Stimulated activated naive CD8-positive, alpha-beta T cell treated with anti-CD3 and anti-CD28 coated beads, Interleukin-15, amount 100 ng/mL, for 72 hours (primary cell): ENCODE measurements around the gene DNAH1.
"Not testable (repeated sequence)": the region's sequence is repeated elsewhere in the genome, so short reads cannot be mapped to it uniquely, and the experiment has no call there.

Source experiments
- ATAC-seq: fragments of 150-1000 bp; cut with Tn5 transposase; 2 replicates; pipeline ENCODE4 v1.10.0; 2021; ENCODE audit warnings: mild to moderate bottlenecking, moderate library complexity
- DNase-seq, 2 donors: peaks; one replicate each; pipeline ENCODE4 v3.0.0; 2021 to 2022
- H3K27ac Mint-ChIP-seq, 2 donors: one replicate each; pipeline ENCODE4 v1.8.0; 2022; ENCODE audit warnings: mild to moderate bottlenecking in 2 of 2, mixed read lengths in 2 of 2, moderate library complexity in 2 of 2
- H3K27me3 Mint-ChIP-seq: one replicate; pipeline ENCODE4 v1.8.0; 2022; ENCODE audit warnings: mixed read lengths
- H3K4me1 Mint-ChIP-seq: one replicate; pipeline ENCODE4 v1.8.0; 2022; ENCODE audit warnings: mild to moderate bottlenecking, mixed read lengths
- H3K4me3 Mint-ChIP-seq, 2 donors: one replicate each; pipeline ENCODE4 v1.8.0; 2022; ENCODE audit warnings: mild to moderate bottlenecking in 2 of 2, mixed read lengths in 2 of 2, moderate library complexity in 1 of 2
- H3K9me3 Mint-ChIP-seq, 2 donors: one replicate each; pipeline ENCODE4 v1.8.0; 2022; ENCODE audit warnings: mixed read lengths in 2 of 2

DNAH1 gene

GRCh38 chr3:52315977-52316764, at the start of gene DNAH1:
DNAH1 (plus strand) TSS chr3:52316319; CDS start chr3:52322443, 6,124 bp downstream.
- peak within 1 kb of the TSS; percentile 57 to 75 for H3K4me3 Mint-ChIP-seq
- peak within 1 kb of the TSS; percentile 25 to 44 for H3K27ac Mint-ChIP-seq
- peaks cover 67% of the 10 kb centered on the region for H3K4me1 Mint-ChIP-seq
- H3K27me3 Mint-ChIP-seq, result no peaks in the 10 kb centered on the region
- DNase-seq (no peak), ATAC-seq (no peak)
- H3K9me3 Mint-ChIP-seq, result no peaks in the 10 kb centered on the region

- peak; percentile 71 for ATAC-seq
- peak in 1 of 2 donors; percentile 48 for DNase-seq
Observed at GRCh38 chr3:52268036-52268435, 48.1 kb upstream of the DNAH1 start.

GRCh38 chr3:52269776-52270175, 46.3 kb upstream of the DNAH1 start:
- Mint-ChIP-seq H3K27me3 (no peaks in the 10 kb centered on the region), H3K27ac (peak overlapping the region; percentile 42 to 93), H3K4me3 (peak overlapping the region; percentile 91 to 95), H3K4me1 (peaks cover 93% of the 10 kb centered on the region), H3K9me3 (no peaks in the 10 kb centered on the region)
- ATAC-seq, result no peak
- no peak for DNase-seq

More at GRCh38 chr3:52268036-52268435, 48.1 kb upstream of the DNAH1 start:
- Mint-ChIP-seq H3K9me3 (no peaks in the 10 kb centered on the region), H3K27ac (peak overlapping the region; percentile 57 to 85), H3K4me1 (peaks cover 93% of the 10 kb centered on the region), H3K4me3 (peak overlapping the region; percentile 63 to 91), H3K27me3 (no peaks in the 10 kb centered on the region)

GRCh38 chr3:52270252-52270754, 45.8 kb upstream of the DNAH1 start:
- H3K9me3 Mint-ChIP-seq, result no peaks in the 10 kb centered on the region
- no peaks in the 10 kb centered on the region for H3K27me3 Mint-ChIP-seq
- DNase-seq (peak in 1 of 2 donors; percentile 9), ATAC-seq (no peak)
- H3K4me3 Mint-ChIP-seq, result peak overlapping the region; percentile 91 to 95
- H3K4me1 Mint-ChIP-seq, result peaks cover 89% of the 10 kb centered on the region
- H3K27ac Mint-ChIP-seq, result peak overlapping the region; percentile 42 to 93

- not testable (repeated sequence) for H3K27me3 Mint-ChIP-seq, ATAC-seq, H3K9me3 Mint-ChIP-seq, DNase-seq
- Mint-ChIP-seq H3K27ac (peak overlapping the region; percentile 53 to 76), H3K4me1 (peaks cover 73% of the 10 kb centered on the region), H3K4me3 (peak overlapping the region; percentile 91 to 95)
Observed at GRCh38 chr3:52272172-52272571, 43.9 kb upstream of the DNAH1 start.

GRCh38 chr3:52272831-52273230, 43.3 kb upstream of the DNAH1 start:
- ATAC-seq, result peak; percentile 41

GRCh38 chr3:52274781-52275180, 41.3 kb upstream of the DNAH1 start:
- peak overlapping the region; percentile 91 to 95 for H3K4me3 Mint-ChIP-seq
- H3K27ac Mint-ChIP-seq, result peak overlapping the region; percentile 46 to 95
- not testable (repeated sequence) for DNase-seq, H3K9me3 Mint-ChIP-seq, ATAC-seq, H3K27me3 Mint-ChIP-seq
- H3K4me1 Mint-ChIP-seq, result peaks cover 61% of the 10 kb centered on the region

More at GRCh38 chr3:52272831-52273230, 43.3 kb upstream of the DNAH1 start:
- DNase-seq, result no peak
- Mint-ChIP-seq H3K27me3 (no peaks in the 10 kb centered on the region), H3K4me3 (peak overlapping the region; percentile 91 to 95), H3K9me3 (no peaks in the 10 kb centered on the region), H3K4me1 (peaks cover 67% of the 10 kb centered on the region), H3K27ac (peak overlapping the region; percentile 80 to 88)

- Mint-ChIP-seq H3K4me1 (peaks cover 61% of the 10 kb centered on the region), H3K9me3 (no peaks in the 10 kb centered on the region), H3K27me3 (no peaks in the 10 kb centered on the region), H3K27ac (peak overlapping the region; percentile 93 to 98), H3K4me3 (peak overlapping the region; percentile 91 to 95)
- ATAC-seq (peak; percentile 50), DNase-seq (peak; percentile 78 to 87)
Observed at GRCh38 chr3:52277071-52277964, 38.8 kb upstream of the DNAH1 start.

- peak in 1 of 2 donors; percentile 79 for DNase-seq
- Mint-ChIP-seq H3K27me3 (no peaks in the 10 kb centered on the region), H3K27ac (peak overlapping the region; percentile 98 to 100), H3K4me1 (peaks cover 62% of the 10 kb centered on the region), H3K4me3 (peak overlapping the region; percentile 91 to 95), H3K9me3 (no peaks in the 10 kb centered on the region)
- ATAC-seq, result peak; percentile 62
Observed at GRCh38 chr3:52277972-52278509, 38.1 kb upstream of the DNAH1 start.

GRCh38 chr3:52278510-52279069, 37.5 kb upstream of the DNAH1 start, which contains the start of gene WDR82:
WDR82 (minus strand) TSS chr3:52278649; CDS start chr3:52278361, 288 bp downstream.
- no peaks in the 10 kb centered on the region for H3K9me3 Mint-ChIP-seq
- peak within 1 kb of the TSS; percentile 98 to 100 for H3K27ac Mint-ChIP-seq
- DNase-seq (peak; percentile 98), ATAC-seq (peak; percentile 82)
- H3K27me3 Mint-ChIP-seq, result no peaks in the 10 kb centered on the region
- peaks cover 62% of the 10 kb centered on the region for H3K4me1 Mint-ChIP-seq
- H3K4me3 Mint-ChIP-seq, result peak within 1 kb of the TSS; percentile 91 to 95

GRCh38 chr3:52279596-52279995, 36.5 kb upstream of the DNAH1 start:
- no peak for ATAC-seq
- H3K4me3 Mint-ChIP-seq, result peak overlapping the region; percentile 91 to 95
- H3K4me1 Mint-ChIP-seq, result peaks cover 62% of the 10 kb centered on the region
- no peaks in the 10 kb centered on the region for H3K9me3 Mint-ChIP-seq
- peak overlapping the region; percentile 98 to 100 for H3K27ac Mint-ChIP-seq
- H3K27me3 Mint-ChIP-seq, result no peaks in the 10 kb centered on the region
- no peak for DNase-seq

GRCh38 chr3:52280050-52280461, 36.1 kb upstream of the DNAH1 start:
- Mint-ChIP-seq H3K27ac (peak overlapping the region; percentile 98 to 100), H3K4me3 (peak overlapping the region; percentile 91 to 95), H3K27me3 (no peaks in the 10 kb centered on the region), H3K9me3 (no peaks in the 10 kb centered on the region), H3K4me1 (peaks cover 66% of the 10 kb centered on the region)
- ATAC-seq, result no peak
- no peak for DNase-seq

GRCh38 chr3:52281981-52282801, 33.9 kb upstream of the DNAH1 start:
- Mint-ChIP-seq H3K4me1 (peaks cover 77% of the 10 kb centered on the region), H3K4me3 (peak overlapping the region; percentile 50 to 68)
- no peak for ATAC-seq

GRCh38 chr3:52283306-52283705, 32.8 kb upstream of the DNAH1 start:
- peaks cover 77% of the 10 kb centered on the region for H3K4me1 Mint-ChIP-seq
- H3K27ac Mint-ChIP-seq, result peak overlapping the region in 1 of 2 donors; percentile 76
- peak overlapping the region; percentile 12 to 29 for H3K4me3 Mint-ChIP-seq
- ATAC-seq, result no peak
- no peak for DNase-seq
- no peaks in the 10 kb centered on the region for H3K9me3 Mint-ChIP-seq
- no peaks in the 10 kb centered on the region for H3K27me3 Mint-ChIP-seq

More at GRCh38 chr3:52281981-52282801, 33.9 kb upstream of the DNAH1 start:
- H3K27me3 Mint-ChIP-seq, result no peaks in the 10 kb centered on the region
- H3K9me3 Mint-ChIP-seq, result no peaks in the 10 kb centered on the region
- DNase-seq, result peak in 1 of 2 donors; percentile 40
- peak overlapping the region; percentile 23 to 81 for H3K27ac Mint-ChIP-seq
